OCI-LY7 (cell line): Measurements from ENCODE around the gene WASHC4. TPM values are rescaled to one million over a fixed set of nuclear protein-coding genes. Genes with fewer than 3 reads are reported as not detected.

Experiments used
- BruUV-seq: library from RNA; stranded (reverse); fragments of 400-500 nt; replicated peaks from 2 replicates; lab custom pipeline; 2021; lab: Mats Ljungman, UMichigan
- CTCF ChIA-PET: fragments of 300-600 bp; sonication (Branson Sonifier 250); formaldehyde crosslinking; loops from one replicate; lab custom pipeline; 2022; ENCODE audit warnings: antibody characterized with exemption; ENCODE audit not compliant: unreplicated experiment; lab: Charles Lee
- POLR2A ChIA-PET: fragments of 300-600 bp; sonication (Branson Sonifier 250); formaldehyde crosslinking; loops from one replicate; lab custom pipeline; 2022; ENCODE audit warnings: antibody characterized with exemption; lab: Charles Lee
- DNase-seq: peaks from one replicate; pipeline ENCODE4 v3.0.0-alpha.2; 2015; ENCODE audit warnings: low spot score
- H2AFZ ChIP-seq: fragments of 200-600 bp; sonication (generic), shearing (Covaris generic); 2 replicates; pipeline ENCODE4 v1.6.1; 2014; ENCODE audit warnings: mild to moderate bottlenecking, antibody characterized with exemption, low read length, moderate library complexity
- H3K27ac ChIP-seq: fragments of 200-600 bp; sonication (generic); 2 replicates; pipeline ENCODE4 v1.5.1; 2014; ENCODE audit warnings: mixed run types, low read depth, mild to moderate bottlenecking, moderate library complexity, low read length, inconsistent platforms; ENCODE audit not compliant: poor library complexity, severe bottlenecking
- H3K36me3 ChIP-seq: fragments of 200-600 bp; sonication (generic); 2 replicates; pipeline ENCODE4 v1.6.1; 2014; ENCODE audit warnings: mild to moderate bottlenecking, antibody characterized with exemption, low read length, moderate library complexity, mixed read lengths; ENCODE audit not compliant: insufficient read depth
- H3K4me1 ChIP-seq: fragments of 200-600 bp; sonication (generic); 2 replicates; pipeline ENCODE4 v1.5.1; 2014; ENCODE audit warnings: mild to moderate bottlenecking, low read length; ENCODE audit not compliant: insufficient read depth, poor library complexity, severe bottlenecking
- H3K4me2 ChIP-seq: fragments of 200-600 bp; sonication (generic); 2 replicates; pipeline ENCODE4 v1.6.1; 2014; ENCODE audit warnings: mild to moderate bottlenecking, low read length
- H3K4me3 ChIP-seq: fragments of 200-600 bp; sonication (generic); 2 replicates; pipeline ENCODE4 v1.5.1; 2014; ENCODE audit warnings: mild to moderate bottlenecking, low read depth, low read length; ENCODE audit not compliant: poor library complexity, severe bottlenecking
- H3K79me2 ChIP-seq: fragments of 200-600 bp; sonication (generic); 2 replicates; pipeline ENCODE4 v1.6.1; 2016; ENCODE audit warnings: low read depth, mild to moderate bottlenecking, low read length, moderate library complexity, mixed read lengths; ENCODE audit not compliant: insufficient read depth
- H3K9me2 ChIP-seq: fragments of 200-600 bp; sonication (generic); 2 replicates; pipeline ENCODE4 v1.6.1; 2016; ENCODE audit warnings: mild to moderate bottlenecking, low read length, mixed read lengths; ENCODE audit not compliant: insufficient read depth
- H3K9me3 ChIP-seq: fragments of 200-600 bp; sonication (generic); 2 replicates; pipeline ENCODE4 v1.6.1; 2014; ENCODE audit warnings: mild to moderate bottlenecking, mixed run types, low read length, mixed read lengths
- H4K20me1 ChIP-seq: fragments of 200-600 bp; sonication (generic); 2 replicates; pipeline ENCODE4 v1.6.1; 2014; ENCODE audit warnings: mild to moderate bottlenecking, antibody characterized with exemption, low read length, moderate library complexity, mixed read lengths; ENCODE audit not compliant: insufficient read depth
- CTCF ChIP-seq: fragments of 200-600 bp; sonication (generic); conservative IDR thresholded peaks from 2 replicates; pipeline ENCODE4 v1.5.1; 2014; ENCODE audit warnings: mild to moderate bottlenecking, antibody characterized with exemption, low read length, moderate library complexity, mixed read lengths
- EZH2phosphoT487 ChIP-seq: fragments of 200-600 bp; sonication (generic); IDR thresholded peaks from 2 replicates; pipeline ENCODE4 v1.6.1; 2018; ENCODE audit warnings: low read depth, borderline replicate concordance, mild to moderate bottlenecking, mixed run types, antibody characterized with exemption, low read length, moderate library complexity, mixed read lengths
- intact Hi-C: fragments of 100-400 bp; cut with micrococcal nuclease; formaldehyde crosslinking; loops from one replicate; pipeline ENCODE4 v1.10.0; 2022; ENCODE audit not compliant: unreplicated experiment
- total RNA-seq, 2 experiments: library from RNA; depleted of rRNA in 1 of 2; stranded (reverse); fragments of >200 nt in 1 of 2; shearing (Covaris generic) in 1 of 2; gene quantifications; 2 replicates each; pipeline ENCODE4 v1.2.3, GENCODE V29; 2014 to 2022

WASHC4 gene
- total RNA-seq, 2 experiments from 2014 or later, result 54.8 to 71.8 TPM

GRCh38 chr12:105200385-105200784 is 92.9 kb downstream of the WASHC4 start:
- H3K27ac ChIP-seq, result no peak overlapping the region
- ChIA-PET CTCF (no interaction called here), POLR2A (interaction anchor here (0.6 to 0.7 kb wide), 2 partner anchors 25 to 219 kb away, joined by 3 read pairs; no protein-coding TSS in a partner anchor)
- H3K36me3 ChIP-seq, result peaks cover 21% of the 10 kb centered on the region; the same call in 1 of the 2 replicates
- H3K4me2 ChIP-seq, result no peak overlapping the region
- no peak overlapping the region for H2AFZ ChIP-seq
- H3K79me2 ChIP-seq, result no peaks in the 10 kb centered on the region
- H3K9me2 ChIP-seq, result no peaks in the 10 kb centered on the region
- DNase-seq, result no peak
- TF ChIP-seq CTCF (no peak), EZH2phosphoT487 (no peak)
- H3K4me3 ChIP-seq, result no peak overlapping the region
- H3K9me3 ChIP-seq, result no peaks in the 10 kb centered on the region
- no TSS peak for BruUV-seq
- H3K4me1 ChIP-seq, result no peaks in the 10 kb centered on the region
- intact Hi-C loops, result no loop called here
- no peaks in the 10 kb centered on the region for H4K20me1 ChIP-seq

GRCh38 chr12:105201299-105201698 is 93.8 kb downstream of the WASHC4 start:
- intact Hi-C loops, result no loop called here
- Histone ChIP-seq H3K4me2 (no peak overlapping the region), H3K9me3 (no peaks in the 10 kb centered on the region), H2AFZ (no peak overlapping the region), H4K20me1 (no peaks in the 10 kb centered on the region), H3K36me3 (peaks cover 21% of the 10 kb centered on the region), H3K4me3 (no peak overlapping the region), H3K4me1 (no peaks in the 10 kb centered on the region), H3K79me2 (no peaks in the 10 kb centered on the region), H3K27ac (no peak overlapping the region), H3K9me2 (no peaks in the 10 kb centered on the region)
- CTCF ChIA-PET, result no interaction called here
- no TSS peak for BruUV-seq
- no peak for TF ChIP-seq EZH2phosphoT487
- TF ChIP-seq CTCF, result no peak
- DNase-seq, result no peak
- POLR2A ChIA-PET, result interaction anchor here (0.6 to 1.0 kb wide), 5 partner anchors 11 to 129 kb away, joined by 3 to 4 read pairs (median 3); partner anchors contain the start of gene C12orf75

GRCh38 chr12:105202202-105202601 is 94.7 kb downstream of the WASHC4 start:
- no peak overlapping the region for H2AFZ ChIP-seq
- no peak overlapping the region for H3K4me2 ChIP-seq
- intact Hi-C loops, result no loop called here
- H4K20me1 ChIP-seq, result no peaks in the 10 kb centered on the region
- no peaks in the 10 kb centered on the region for H3K4me1 ChIP-seq
- no peaks in the 10 kb centered on the region for H3K9me2 ChIP-seq
- H3K36me3 ChIP-seq, result peaks cover 14% of the 10 kb centered on the region
- H3K79me2 ChIP-seq, result no peaks in the 10 kb centered on the region
- DNase-seq, result no peak
- BruUV-seq, result no TSS peak
- ChIA-PET CTCF (no interaction called here), POLR2A (interaction anchor here (0.5 to 0.7 kb wide), 3 partner anchors 17 to 89 kb away, joined by 3 read pairs; no protein-coding TSS in a partner anchor)
- H3K4me3 ChIP-seq, result no peak overlapping the region
- no peaks in the 10 kb centered on the region for H3K9me3 ChIP-seq
- H3K27ac ChIP-seq, result no peak overlapping the region
- no peak for TF ChIP-seq CTCF
- no peak for TF ChIP-seq EZH2phosphoT487
